ENCODE data around the gene ZNF229.
"Not testable (repeated sequence)": the region's sequence is repeated elsewhere in the genome, so short reads cannot be mapped to it uniquely, and the experiment has no call there.

Gene ZNF229

GRCh38 chr19:44447916-44448674 is at the start of gene ZNF229:
ZNF229 (minus strand) TSS chr19:44448472; CDS start chr19:44442847, 5,625 bp downstream.
- DNase-seq = peak; percentile 86

DNA sequence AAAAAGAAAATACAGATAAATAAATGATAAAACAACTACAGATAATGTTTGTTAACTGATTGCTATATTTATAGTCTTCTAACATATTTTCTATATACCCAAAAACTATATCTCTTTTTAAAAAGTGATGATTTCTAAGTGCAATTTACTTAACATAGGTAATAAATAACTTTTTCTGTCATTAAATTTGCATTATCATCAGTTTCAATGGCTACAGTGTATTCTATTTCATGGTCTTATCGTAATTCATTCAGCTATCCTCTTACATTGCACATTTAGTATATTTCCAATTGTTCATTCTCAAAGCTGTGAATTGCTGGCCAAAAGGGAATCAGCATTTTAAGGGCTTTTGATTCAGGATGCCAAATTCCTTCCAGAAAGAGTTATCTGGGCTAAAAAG is 48.4 kb upstream of the ZNF229 start:
- DNase-seq = no peak

GRCh38 chr19:44476559-44477408 is 28.5 kb upstream of the ZNF229 start:
- DNase-seq = no peak

GRCh38 chr19:44468730-44469129 is 20.5 kb upstream of the ZNF229 start:
- DNase-seq = not testable (repeated sequence)

GRCh38 chr19:44462600-44463286 is 14.5 kb upstream of the ZNF229 start:
- DNase-seq = not testable (repeated sequence)

GRCh38 chr19:44456016-44456415 is 7.7 kb upstream of the ZNF229 start:
- not testable (repeated sequence) for DNase-seq

- no peak for DNase-seq
Observed at GRCh38 chr19:44455100-44455499, 6.8 kb upstream of the ZNF229 start.

- no peak for DNase-seq
Observed at GRCh38 chr19:44452367-44452766, 4.1 kb upstream of the ZNF229 start.

- DNase-seq = no peak
Observed at GRCh38 chr19:44451687-44452086, 3.4 kb upstream of the ZNF229 start.

- DNase-seq = no peak
Observed at GRCh38 chr19:44438441-44438840, 9.8 kb downstream of the ZNF229 start.

- DNase-seq = no peak
Observed at GRCh38 chr19:44435441-44435840, 12.8 kb downstream of the ZNF229 start.

DNA sequence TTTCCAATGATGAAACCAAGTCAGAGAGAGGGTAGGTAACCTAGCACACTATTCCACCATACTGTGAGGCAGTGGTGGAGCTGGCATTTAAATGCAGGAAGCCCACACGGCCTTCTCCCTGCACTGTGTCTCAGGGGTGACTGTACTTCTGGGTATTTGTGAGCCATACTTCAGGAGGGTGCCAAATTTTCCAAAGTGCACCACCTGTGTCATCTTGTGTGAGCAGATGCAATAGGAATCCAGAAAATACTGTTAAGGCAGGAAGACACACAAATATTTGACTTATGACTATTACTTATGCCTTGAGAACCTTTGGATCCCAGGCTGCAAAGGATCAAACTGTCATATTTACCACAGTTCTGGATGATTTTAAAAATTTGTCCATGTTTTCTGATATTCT is 17.3 kb downstream of the ZNF229 start:
- DNase-seq = no peak

DNA sequence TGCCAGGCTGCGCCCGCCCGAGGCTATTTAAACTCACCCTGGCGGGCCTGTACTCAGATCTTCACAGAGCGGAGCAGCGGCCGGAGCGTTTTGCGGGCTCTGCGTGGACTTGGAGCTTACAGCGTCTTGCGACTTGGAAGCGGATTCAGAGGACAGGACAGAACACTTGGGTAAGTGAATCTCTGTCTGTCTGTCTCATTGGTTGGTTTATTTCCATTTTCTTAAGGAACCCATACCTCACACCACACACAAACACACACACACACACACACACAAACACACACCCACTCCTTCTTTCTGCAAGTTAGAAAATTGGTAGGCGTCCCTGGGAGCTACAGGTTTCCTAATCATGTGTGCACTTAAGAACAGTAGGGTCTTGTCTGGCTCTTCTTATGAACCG is 32.7 kb downstream of the ZNF229 start:
- not testable (repeated sequence) for DNase-seq

GRCh38 chr19:44401139-44402115 is 46.8 kb downstream of the ZNF229 start, which contains the start of gene ZNF285:
ZNF285 (minus strand) TSS chr19:44401608; CDS start chr19:44397213, 4,395 bp downstream.
- peak; percentile 87 for DNase-seq

DNA sequence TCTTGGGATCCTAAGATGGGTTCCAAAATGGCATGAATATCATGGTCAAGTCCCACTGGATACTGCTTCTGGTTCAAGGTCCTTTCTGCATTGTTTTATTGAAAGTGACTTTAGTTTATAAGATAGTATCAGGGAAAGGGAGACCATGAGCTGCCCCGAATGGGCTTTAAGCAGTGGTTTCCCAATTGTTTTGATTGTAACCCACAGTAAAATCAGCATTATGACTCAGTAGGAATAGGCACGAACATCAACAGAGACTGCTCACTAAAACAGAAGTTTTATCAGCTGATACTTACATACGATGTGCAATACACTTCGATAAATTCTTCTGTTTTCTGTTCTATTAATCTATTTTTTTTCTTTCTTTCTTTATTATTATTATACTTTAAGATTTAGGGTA is 59.0 kb downstream of the ZNF229 start:
- not testable (repeated sequence) for DNase-seq

Measured in activated CD4-positive, alpha-beta T cell treated with anti-CD3 and anti-CD28 coated beads for 48 hours (primary cell).